HG03439 (cell line): ENCODE measurements around the gene ATCAY.
"Not testable (repeated sequence)": the region's sequence is repeated elsewhere in the genome, so short reads cannot be mapped to it uniquely, and the experiment has no call there.

Experiments
- ATAC-seq: cut with Tn5 transposase; IDR thresholded peaks from one replicate; pipeline ENCODE4 v1.9.1; 2021; ENCODE audit warnings: mild to moderate bottlenecking, moderate library complexity; ENCODE audit not compliant: unreplicated experiment

The ATCAY gene

DNA sequence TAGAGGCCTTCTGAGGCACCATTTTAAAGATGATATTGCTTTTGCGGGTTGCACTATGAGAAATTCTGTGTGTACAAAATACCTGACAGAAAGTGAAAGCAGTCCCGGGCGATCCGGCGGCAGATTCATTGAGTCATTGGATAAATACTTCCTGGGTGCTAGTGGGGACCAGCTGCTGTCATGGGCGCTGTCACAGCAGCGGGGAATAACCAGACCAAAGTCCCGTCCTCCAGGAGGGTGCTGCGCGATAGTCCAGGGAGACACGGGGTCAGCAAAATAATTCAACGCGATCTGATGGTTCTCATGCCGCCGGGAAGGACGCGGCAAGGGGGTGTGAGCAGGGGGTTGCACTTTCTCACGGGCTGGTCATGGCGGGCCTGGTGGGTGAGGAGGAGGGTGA lies 25.2 kb upstream of the ATCAY start:
- ATAC-seq = no peak

DNA sequence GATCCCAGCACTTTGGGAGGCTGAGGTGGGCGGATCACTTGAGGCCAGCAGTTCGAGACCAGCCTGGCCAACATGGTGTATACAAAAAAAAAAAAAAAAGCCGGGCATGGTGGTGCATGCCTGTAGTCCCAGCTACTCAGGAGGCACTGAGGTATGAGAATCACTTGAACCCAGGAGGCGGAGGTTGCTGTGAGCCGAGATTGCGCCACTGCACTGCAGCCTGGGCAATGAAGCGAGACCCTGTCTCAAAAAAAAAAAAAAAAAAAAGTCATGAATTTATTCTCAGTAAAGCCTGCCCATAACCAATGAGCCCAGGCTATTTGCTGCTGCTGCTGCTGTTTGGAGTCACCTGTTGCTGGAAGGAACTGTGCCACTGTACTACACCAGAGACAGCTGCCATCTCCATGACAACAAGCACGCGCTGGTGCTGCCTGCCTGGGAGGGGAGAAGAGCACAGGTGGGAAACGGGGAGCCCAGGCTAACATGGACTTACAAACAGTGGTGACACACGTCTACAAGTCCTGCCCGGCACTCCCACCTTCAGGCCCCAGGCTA lies 23.0 kb upstream of the ATCAY start:
- no peak for ATAC-seq

DNA sequence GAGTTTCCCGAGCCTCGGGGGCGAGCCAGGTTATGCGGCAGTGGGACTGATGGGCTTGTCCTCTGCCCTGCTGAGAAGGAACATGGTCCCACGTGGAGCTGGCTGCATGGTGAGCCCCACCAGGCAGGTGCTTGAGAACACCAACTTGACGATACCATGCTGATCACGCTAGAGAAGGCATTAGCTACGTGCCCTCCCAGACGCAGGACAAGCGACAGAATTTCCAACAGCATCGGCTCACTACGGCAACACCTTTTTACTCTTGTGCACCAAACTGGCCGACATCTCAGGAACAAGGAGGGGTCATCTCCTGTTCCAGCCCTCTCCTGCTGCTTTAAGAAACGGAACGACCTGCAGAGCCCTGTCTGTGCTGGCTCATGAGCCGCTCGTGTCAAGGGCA lies 20.0 kb upstream of the ATCAY start:
- ATAC-seq = no peak

DNA sequence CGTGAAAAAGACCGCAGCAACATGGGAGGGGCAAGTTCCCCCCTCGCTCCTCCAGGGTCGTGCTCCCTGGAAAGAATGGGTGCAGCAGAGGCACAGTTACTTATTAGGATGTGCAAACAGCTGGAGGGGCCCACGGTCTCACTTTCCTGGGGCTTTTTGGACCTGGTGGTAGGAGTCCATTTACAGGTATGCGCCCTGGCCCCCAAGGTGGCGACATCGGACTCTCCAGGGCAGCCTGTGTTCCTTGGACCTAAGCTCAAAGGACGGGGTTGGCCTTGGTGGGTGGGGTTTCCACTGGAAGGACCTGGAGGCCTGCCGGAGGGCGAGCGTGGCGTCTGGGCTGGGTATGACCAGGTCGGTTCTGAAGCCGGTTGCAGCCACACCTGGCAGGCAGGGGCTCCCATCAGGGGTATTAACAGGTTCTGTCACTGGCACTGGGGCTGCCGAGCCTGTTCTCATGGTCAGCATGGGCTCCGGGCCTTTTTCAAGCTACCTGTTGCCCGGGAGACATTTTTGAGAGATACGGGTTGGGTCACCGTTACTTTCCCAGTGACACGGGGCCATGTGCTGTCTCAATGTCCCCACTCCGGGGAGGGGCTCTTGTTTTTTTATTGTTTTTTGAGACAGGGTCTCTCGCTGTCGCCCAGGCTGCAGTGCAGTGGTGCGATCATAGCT lies 17.5 kb upstream of the ATCAY start:
- no peak for ATAC-seq

DNA sequence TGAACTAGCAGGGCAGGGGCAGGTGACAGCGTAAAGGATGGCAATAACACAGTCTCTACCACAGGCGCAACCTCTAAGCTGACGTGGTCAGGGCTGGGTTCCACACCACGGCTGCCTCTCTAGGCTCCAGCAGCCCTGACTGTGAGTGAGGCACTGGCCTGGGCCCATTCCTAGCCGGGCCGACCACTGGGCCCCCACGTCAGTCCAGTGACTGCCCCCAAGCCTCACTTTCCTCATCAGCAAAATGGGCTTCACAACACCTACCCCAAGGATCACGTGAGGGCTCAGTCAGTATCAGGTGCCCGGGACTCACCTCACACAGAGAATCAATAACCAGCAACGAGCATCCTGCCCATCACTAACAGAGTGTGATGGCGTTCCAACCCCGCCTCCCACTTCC lies 16.8 kb upstream of the ATCAY start:
- ATAC-seq = no peak

DNA sequence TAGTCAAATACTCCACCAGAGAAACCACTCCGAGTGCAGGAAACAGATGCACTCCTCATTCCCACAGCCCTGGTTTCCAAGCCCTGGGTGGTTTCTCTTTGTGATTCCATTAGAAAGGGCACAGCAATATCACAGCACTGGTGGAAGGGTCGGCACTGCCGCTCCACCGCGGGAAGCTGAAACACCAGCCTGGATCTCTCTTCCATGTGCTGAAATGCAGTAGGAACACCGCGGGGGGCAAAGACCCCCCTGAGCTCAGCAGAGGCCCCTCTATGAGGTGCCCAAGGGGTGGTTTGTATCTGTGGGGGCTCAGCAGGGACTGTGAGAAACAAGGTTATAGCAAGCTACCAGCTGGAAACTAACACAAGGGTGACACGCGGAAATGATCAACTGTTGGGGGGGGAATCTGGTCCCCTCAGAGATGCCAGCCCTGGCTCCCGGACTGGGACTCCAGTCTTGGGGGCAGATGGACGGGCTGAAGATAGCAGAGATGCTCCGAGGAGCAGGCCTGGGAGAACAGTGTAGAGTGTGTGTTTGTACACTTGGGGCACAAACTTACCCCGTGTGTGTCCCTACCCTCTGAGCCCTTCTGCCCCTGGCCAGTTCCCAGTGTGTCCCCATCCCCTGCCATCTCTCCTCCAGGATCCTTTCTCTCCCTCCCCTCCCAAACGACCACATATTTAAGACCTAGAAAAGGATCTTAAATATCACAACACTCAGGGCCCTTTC lies 13.4 kb upstream of the ATCAY start:
- ATAC-seq = no peak

DNA sequence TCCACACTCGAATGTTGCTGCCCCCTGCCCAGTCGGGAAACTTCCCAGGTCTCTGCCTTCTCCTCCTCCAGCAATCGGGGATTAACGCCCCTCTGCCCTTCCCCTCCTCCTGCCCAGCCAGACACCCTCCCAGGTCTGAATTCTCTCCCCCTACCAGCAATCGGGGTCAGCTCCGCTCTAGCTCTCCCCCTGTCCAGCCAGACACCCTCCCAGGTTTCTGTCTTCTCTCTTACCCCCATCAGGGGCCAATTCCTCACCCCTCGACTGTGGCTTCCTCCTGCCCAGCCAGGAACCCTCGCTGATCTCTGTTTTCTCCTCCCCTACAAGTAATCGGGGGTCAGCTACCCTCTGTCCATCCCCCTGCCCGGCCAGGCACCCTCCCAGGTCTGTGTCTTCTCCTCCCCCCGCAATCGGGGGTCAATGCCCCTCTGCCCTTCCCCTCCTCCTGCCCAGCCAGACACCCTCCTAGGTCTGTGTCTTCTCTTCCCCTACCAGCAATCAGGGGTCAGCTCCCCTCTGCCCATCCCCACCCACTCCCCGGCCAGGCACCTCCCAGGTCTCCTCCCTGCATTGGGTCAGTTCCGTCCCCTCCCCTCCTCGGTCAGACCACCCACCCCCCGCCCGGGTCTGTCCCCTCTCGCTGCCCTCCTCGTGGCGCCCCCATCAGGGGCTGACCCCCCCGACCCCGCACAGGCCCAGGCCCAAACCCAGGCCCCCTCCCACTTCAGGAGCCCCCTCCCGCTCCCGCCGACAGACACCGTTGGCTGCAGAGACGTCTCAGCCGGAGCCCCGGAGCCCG lies 12.3 kb upstream of the ATCAY start:
- ATAC-seq = no peak

DNA sequence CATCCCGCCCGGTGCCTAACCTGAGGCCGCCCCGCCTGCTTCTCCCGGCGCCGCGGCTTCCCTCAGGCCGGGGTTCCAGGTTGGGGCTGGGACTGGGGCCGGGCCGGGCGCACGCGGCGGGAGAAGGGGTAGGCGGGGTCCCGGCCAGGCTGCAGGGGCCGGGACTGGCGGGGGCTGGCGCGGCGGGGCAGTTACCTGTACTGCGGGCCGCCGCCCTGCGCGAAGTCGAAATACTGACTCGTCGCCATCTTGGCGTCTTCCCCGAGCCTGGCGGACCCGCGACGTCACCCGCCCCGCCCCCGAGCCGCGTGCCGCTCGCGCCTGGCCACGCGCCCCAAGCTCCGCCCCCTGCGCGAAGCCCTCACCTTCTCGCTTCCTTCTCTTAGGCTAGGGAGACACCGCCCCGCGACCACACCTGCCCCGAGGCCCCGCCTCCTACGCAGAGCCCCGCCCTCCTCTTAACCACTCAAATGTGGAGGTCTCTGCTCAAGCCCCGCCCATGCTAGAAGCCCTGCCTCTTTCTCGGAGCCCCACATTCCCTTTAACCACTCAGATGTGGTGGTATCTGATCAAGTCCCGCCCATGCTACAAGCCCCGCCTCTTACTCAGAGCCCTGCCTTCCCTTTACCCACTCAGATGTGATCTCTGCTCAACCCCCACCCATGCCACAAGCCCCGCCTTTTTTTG lies 11.6 kb upstream of the ATCAY start, which contains the start of gene ZFR2:
Gene ZFR2, minus strand, starts transcription at position 269 of the 687 bp plus-strand sequence. Its CDS starts 21 bp downstream, at position 248.
- no peak for ATAC-seq

GRCh38 chr19:3873151-3873550 lies 7.3 kb upstream of the ATCAY start:
- ATAC-seq = no peak

- not testable (repeated sequence) for ATAC-seq
Observed at GRCh38 chr19:3874695-3875094, 5.8 kb upstream of the ATCAY start.

- no peak for ATAC-seq
Observed at GRCh38 chr19:3879656-3880055, 829 bp upstream of the ATCAY start.

GRCh38 chr19:3881272-3882040 lies 971 bp downstream of the ATCAY start:
- no peak for ATAC-seq

- no peak for ATAC-seq
Observed at GRCh38 chr19:3882041-3882384, 1.5 kb downstream of the ATCAY start.

DNA sequence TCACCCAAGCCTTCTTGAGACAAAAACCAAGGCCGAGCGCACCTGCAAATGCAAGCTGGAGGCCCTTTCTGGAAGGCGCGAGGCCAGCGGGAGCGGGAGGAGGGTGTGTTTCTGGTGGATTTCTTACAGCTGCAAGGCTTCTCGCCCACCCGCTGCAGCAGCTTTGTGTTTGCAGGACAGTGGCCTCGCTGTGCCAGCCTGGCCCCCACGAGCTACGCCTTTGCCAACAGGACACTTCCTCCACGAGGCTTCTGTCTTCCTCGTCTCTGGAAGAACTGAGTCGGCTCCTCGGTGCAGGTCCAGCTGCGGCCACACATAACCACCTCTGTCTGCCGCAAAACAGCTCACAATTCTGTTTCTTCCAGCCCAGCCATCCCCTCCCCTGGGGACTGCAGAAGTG lies 10.1 kb downstream of the ATCAY start:
- no peak for ATAC-seq

DNA sequence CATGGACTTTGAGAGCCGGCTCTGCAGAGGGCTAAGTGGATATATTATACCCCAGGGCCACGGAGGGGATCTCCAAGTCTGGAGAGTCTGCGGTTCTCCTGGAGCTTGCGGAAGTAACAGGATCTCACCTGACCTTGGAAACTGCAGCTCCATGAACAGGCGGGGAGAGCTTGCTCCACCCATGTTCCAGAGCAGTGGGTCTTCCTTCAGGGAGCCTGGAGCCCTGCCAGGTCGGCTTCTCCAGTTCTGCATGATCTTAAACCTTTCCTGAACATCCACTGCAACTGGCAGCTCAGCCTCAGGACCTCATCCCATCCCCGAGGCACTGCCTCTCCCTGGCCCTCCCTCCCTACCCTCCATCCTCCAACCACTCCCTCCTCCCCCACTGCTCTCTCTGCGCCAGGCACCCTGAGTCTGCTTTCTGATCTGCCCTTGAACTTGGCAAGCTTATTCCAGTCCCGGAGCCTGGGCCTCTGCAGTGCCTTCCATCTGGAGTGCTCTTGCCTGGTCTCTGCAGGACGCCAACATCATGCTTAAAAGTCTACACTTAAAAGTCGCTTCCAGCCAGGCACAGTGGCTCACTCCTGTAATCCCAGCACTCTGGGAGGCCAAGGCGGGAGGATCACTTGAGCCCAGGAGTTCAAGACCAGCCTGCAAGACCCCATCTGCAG lies 13.2 kb downstream of the ATCAY start:
- ATAC-seq = no peak

DNA sequence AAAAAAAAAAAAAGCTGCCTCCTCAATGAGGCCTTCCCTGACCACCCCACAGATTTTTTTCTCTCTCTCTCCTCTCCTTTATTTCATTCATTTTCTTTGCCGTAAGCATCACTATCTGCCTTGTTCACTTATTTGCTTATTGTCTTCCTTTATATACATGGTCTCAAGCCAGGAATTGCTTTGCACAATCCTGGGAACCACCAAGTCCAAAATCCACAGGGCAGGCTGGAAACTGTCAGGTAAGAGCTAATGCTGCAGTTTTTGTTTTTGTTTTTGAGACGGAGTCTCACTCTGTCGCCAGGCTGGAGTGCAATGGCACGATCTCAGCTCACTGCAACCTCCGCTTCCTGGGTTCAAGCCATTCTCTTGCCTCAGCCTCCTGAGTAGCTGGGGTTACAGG lies 14.5 kb downstream of the ATCAY start:
- ATAC-seq = not testable (repeated sequence)

DNA sequence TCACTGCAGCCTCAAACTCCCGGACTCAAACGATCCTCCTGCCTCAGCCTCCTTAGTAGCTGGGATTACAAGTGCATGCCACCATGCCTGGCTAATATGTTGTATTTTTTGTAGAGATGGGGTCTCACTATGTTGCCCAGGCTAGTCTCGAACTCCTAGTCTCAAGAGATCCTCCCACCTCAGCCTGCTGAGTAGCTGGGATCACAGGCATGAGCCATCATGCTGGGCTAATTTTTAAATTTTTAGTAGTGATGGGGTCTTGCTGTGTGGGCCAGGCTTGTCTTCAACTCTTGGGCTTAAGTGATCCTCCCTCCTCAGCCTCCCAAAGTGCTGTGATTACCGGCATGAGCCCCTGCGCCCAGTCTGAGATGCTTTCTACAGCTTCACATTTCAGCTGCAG lies 15.3 kb downstream of the ATCAY start:
- no peak for ATAC-seq

DNA sequence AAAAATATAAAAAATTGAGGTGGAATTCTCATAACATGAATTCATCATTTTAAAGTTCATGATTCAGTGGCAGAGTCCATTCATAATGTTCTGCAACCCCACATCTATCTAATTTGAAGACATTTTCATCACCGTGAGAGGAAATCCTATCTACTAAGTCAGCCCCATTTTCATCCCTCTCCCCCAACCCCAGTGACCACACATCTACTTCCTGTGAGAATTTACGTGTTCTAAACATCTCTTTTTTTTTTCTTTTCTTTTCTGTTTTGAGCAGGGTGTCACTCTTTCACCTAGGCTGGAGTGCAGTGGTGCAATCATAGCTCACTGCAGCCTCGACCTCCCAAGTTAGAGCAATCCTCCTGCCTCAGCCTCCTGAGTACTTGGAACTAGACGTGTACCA lies 17.5 kb downstream of the ATCAY start:
- no peak for ATAC-seq

- ATAC-seq = no peak
Observed at GRCh38 chr19:3898426-3898825, 17.9 kb downstream of the ATCAY start.
